ENCODE measurements around the gene SLC16A2. TPM values are rescaled to one million over a fixed set of nuclear protein-coding genes. Genes with fewer than 3 reads are reported as not detected.

Gene SLC16A2
- polyA plus RNA-seq, 1 of the 3 experiments (the other 2 are of a cell fraction) = 10.9 TPM

DNA sequence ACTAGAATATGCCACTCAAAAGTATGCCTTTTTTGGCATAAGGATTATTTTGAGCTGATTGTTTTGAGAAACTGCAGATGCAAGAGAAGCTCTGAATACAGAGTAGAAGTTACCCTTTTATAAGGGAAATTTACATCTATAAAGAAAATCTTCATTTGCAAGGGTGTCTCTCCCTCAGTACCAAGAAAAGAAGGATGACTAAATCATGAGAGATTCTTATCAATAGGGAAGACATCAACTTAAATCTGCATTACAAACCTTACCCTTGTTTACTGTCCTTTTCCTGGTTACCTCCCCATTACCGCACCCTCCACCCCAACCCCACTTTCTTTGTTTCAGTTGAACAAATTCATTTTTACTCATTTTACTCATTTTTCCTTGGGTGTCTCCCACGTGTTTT is 130.6 kb downstream of the SLC16A2 start (continued):
- TF ChIP-seq REST (IDR thresholded peaks at IDR 0.05; ENCODE audit: low read depth, low read length) = no peak
- TF ChIP-seq, protein P1, sequence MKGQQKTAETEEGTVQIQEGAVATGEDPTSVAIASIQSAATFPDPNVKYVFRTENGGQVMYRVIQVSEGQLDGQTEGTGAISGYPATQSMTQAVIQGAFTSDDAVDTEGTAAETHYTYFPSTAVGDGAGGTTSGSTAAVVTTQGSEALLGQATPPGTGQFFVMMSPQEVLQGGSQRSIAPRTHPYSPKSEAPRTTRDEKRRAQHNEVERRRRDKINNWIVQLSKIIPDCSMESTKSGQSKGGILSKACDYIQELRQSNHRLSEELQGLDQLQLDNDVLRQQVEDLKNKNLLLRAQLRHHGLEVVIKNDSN (IDR thresholded peaks at IDR 0.05; ENCODE audit: borderline replicate concordance, low read depth) = no peak
- TF ChIP-seq JUND (IDR thresholded peaks at IDR 0.05) = no peak
- no peak for TF ChIP-seq MEF2A (IDR thresholded peaks at IDR 0.05; ENCODE audit: borderline replicate concordance, low read depth)

GRCh38 chrX:74557378-74557777 is 136.1 kb downstream of the SLC16A2 start:
- TF ChIP-seq ELF1 (IDR thresholded peaks at IDR 0.05) (no peak), JUND (IDR thresholded peaks at IDR 0.05) (no peak), NRF1 (IDR thresholded peaks at IDR 0.05; ENCODE audit: low read depth, low read length) (no peak), NFIC (IDR thresholded peaks at IDR 0.05; ENCODE audit: borderline replicate concordance) (no peak), EP300 (IDR thresholded peaks at IDR 0.05; ENCODE audit: borderline replicate concordance in 1 of 2, low read depth in 1 of 2, low read length in 1 of 2) (no peak)
- no peaks in the 10 kb centered on the region for H3K36me3 ChIP-seq (replicated peaks in 1 of 2; ENCODE audit: control insufficient read depth in 1 of 2, insufficient read depth in 2 of 2, low read length in 1 of 2)
- no peaks in the 10 kb centered on the region for H3F3A ChIP-seq (replicated peaks; ENCODE audit: insufficient read depth)
- H3K4me3 ChIP-seq (ENCODE audit: low read depth in 2 of 2, low read length in 1 of 2) = no peak overlapping the region
- H3K79me2 ChIP-seq (ENCODE audit: insufficient read depth) = no peaks in the 10 kb centered on the region
- H3K9ac ChIP-seq = no peak overlapping the region
- no peak overlapping the region for H2AFZ ChIP-seq (ENCODE audit: low read depth)
- no peaks in the 10 kb centered on the region for H3K9me2 ChIP-seq
- H3K4me1 ChIP-seq (ENCODE audit: control insufficient read depth in 1 of 2, insufficient read depth in 2 of 2, low read depth in 1 of 2, low read length in 1 of 2) = no peaks in the 10 kb centered on the region
- no peaks in the 10 kb centered on the region for H3K27me3 ChIP-seq (ENCODE audit: insufficient read depth)
- H3K9me3 ChIP-seq = no peaks in the 10 kb centered on the region
- DNase-seq = no peak
- WGBS (ENCODE audit: low lambda C conversion rate) = 50% methylated on average over 2 of the region's 2 CpGs
- ChIA-PET CTCF (no interaction called here), POLR2A (no interaction called here)
- H4K20me1 ChIP-seq (ENCODE audit: insufficient read depth) = no peaks in the 10 kb centered on the region
- H3K27ac ChIP-seq (ENCODE audit: low read depth in 2 of 2, low read length in 1 of 2) = no peak overlapping the region
- H3K4me2 ChIP-seq = no peak overlapping the region

DNA sequence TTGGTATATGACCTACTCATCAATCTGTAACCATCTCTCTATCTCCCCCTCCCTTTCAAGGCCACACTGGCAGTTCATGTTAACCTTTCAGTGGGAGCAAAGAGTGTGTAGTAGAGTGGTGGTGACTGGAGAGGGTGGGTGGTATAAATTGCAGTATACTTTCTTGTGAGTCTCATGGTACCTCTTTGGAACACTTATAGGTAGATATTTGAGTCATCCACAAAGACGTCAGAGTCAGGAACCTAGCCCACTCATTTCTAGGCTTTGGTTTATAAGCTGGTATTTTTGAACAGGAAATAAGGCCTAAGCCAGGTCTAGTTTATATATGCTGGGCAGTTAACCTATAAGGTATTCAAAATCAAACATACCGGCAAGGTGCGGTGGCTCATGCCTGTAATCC is 156.8 kb downstream of the SLC16A2 start:
- no peak overlapping the region for H3K27ac ChIP-seq (ENCODE audit: low read depth in 2 of 2, low read length in 1 of 2)
- TF ChIP-seq CTCF (IDR thresholded peaks at IDR 0.05) (no peak), RXRA (IDR thresholded peaks at IDR 0.05; ENCODE audit: borderline replicate concordance, low read depth) (no peak), GABPA (IDR thresholded peaks at IDR 0.05; ENCODE audit: low read depth) (no peak), PBX3 (IDR thresholded peaks at IDR 0.05) (no peak), REST (IDR thresholded peaks at IDR 0.05; ENCODE audit: low read depth, low read length) (no peak), MXI1 (IDR thresholded peaks at IDR 0.05; ENCODE audit: low read depth, low read length) (no peak), ELF1 (IDR thresholded peaks at IDR 0.05) (no peak), TEAD4 (IDR thresholded peaks at IDR 0.05; ENCODE audit: borderline replicate concordance, insufficient read depth) (no peak), RCOR1 (IDR thresholded peaks at IDR 0.05; ENCODE audit: low read length) (no peak)
- peaks cover 0 to 8% of the 10 kb centered on the region in 2 experiments for H3K36me3 ChIP-seq (replicated peaks in 1 of 2; ENCODE audit: control insufficient read depth in 1 of 2, insufficient read depth in 2 of 2, low read length in 1 of 2)
- no peaks in the 10 kb centered on the region for H3K9me2 ChIP-seq
- no peaks in the 10 kb centered on the region for H3K4me1 ChIP-seq (ENCODE audit: control insufficient read depth in 1 of 2, insufficient read depth in 2 of 2, low read depth in 1 of 2, low read length in 1 of 2)
- H3K27me3 ChIP-seq (ENCODE audit: insufficient read depth) = no peaks in the 10 kb centered on the region; the same call in 1 of the 2 replicates
- ChIA-PET CTCF (interaction anchor here (0.7 kb wide), 1 partner anchor 9 kb away, joined by 3 read pairs; no protein-coding TSS in a partner anchor), POLR2A (no interaction called here)
- no peak overlapping the region for H2AFZ ChIP-seq (ENCODE audit: low read depth)
- DNase-seq = no peak
- H3K9ac ChIP-seq = no peak overlapping the region
- H3K9me3 ChIP-seq = no peaks in the 10 kb centered on the region
- H4K20me1 ChIP-seq (ENCODE audit: insufficient read depth) = no peaks in the 10 kb centered on the region
- whole genome bisulfite sequencing (ENCODE audit: low lambda C conversion rate) = 63% methylated on average over 3 of the region's 3 CpGs
- H3K4me3 ChIP-seq (ENCODE audit: low read depth in 2 of 2, low read length in 1 of 2) = no peak overlapping the region
- no peaks in the 10 kb centered on the region for H3K79me2 ChIP-seq (ENCODE audit: insufficient read depth)
- H3F3A ChIP-seq (replicated peaks; ENCODE audit: insufficient read depth) = peaks cover 3% of the 10 kb centered on the region
- H3K4me2 ChIP-seq = no peak overlapping the region
